HG02938 (cell line): Measurements from ENCODE around the gene TPRG1.

Experiments used
- ATAC-seq: cut with Tn5 transposase; IDR thresholded peaks from one replicate; pipeline ENCODE4 v1.9.1; 2021; ENCODE audit warnings: mild to moderate bottlenecking, moderate library complexity; ENCODE audit not compliant: unreplicated experiment

TPRG1 gene

GRCh38 chr3:189165092-189165612 lies 6.6 kb upstream of the TPRG1 start:
- no peak for ATAC-seq

- ATAC-seq, result no peak
These were observed 5.5 kb upstream of the TPRG1 start for GRCh38 chr3:189166321-189166720.

- ATAC-seq, result no peak
These were observed 4.6 kb upstream of the TPRG1 start for GRCh38 chr3:189167027-189167766.

- no peak for ATAC-seq
These were observed 3.1 kb upstream of the TPRG1 start for GRCh38 chr3:189168711-189169110.

GRCh38 chr3:189169728-189170127 lies 2.0 kb upstream of the TPRG1 start:
- no peak for ATAC-seq

- no peak for ATAC-seq
These were observed 1.2 kb upstream of the TPRG1 start for GRCh38 chr3:189170559-189170958.

GRCh38 chr3:189172668-189173419 lies 1.1 kb downstream of the TPRG1 start:
- ATAC-seq, result no peak

- no peak for ATAC-seq
These were observed 12.8 kb downstream of the TPRG1 start for GRCh38 chr3:189184566-189184965.

GRCh38 chr3:189186101-189186500 lies 14.3 kb downstream of the TPRG1 start:
- no peak for ATAC-seq

- no peak for ATAC-seq
These were observed 16.7 kb downstream of the TPRG1 start for GRCh38 chr3:189188466-189188865.

GRCh38 chr3:189192725-189193124 lies 21.0 kb downstream of the TPRG1 start:
- no peak for ATAC-seq

GRCh38 chr3:189195302-189195701 lies 23.5 kb downstream of the TPRG1 start:
- ATAC-seq, result no peak

GRCh38 chr3:189202106-189202505 lies 30.3 kb downstream of the TPRG1 start:
- no peak for ATAC-seq

- ATAC-seq, result no peak
These were observed 30.8 kb downstream of the TPRG1 start for GRCh38 chr3:189202583-189202982.

GRCh38 chr3:189204167-189204866 lies 32.5 kb downstream of the TPRG1 start:
- no peak for ATAC-seq

GRCh38 chr3:189204937-189205336 lies 33.2 kb downstream of the TPRG1 start:
- ATAC-seq, result no peak

- ATAC-seq, result no peak
These were observed 38.5 kb downstream of the TPRG1 start for GRCh38 chr3:189210251-189210770.

- ATAC-seq, result no peak
These were observed 40.9 kb downstream of the TPRG1 start for GRCh38 chr3:189212681-189213080.

GRCh38 chr3:189214651-189215050 lies 42.9 kb downstream of the TPRG1 start:
- no peak for ATAC-seq

GRCh38 chr3:189222927-189223636 lies 51.3 kb downstream of the TPRG1 start:
- ATAC-seq, result no peak

- no peak for ATAC-seq
These were observed 53.7 kb downstream of the TPRG1 start for GRCh38 chr3:189225431-189225830.
